ENCODE measurements around the gene TMEM9.

- TF ChIP-seq CTCF (IDR thresholded peaks at IDR 0.05), result no peak
- TF ChIP-seq EP300 (IDR thresholded peaks at IDR 0.05), result no peak
- no peak for TF ChIP-seq POLR2A (IDR thresholded peaks at IDR 0.05)
Observed at GRCh38 chr1:201176940-201177339, 22.7 kb upstream of the TMEM9 start.
